Measurements from ENCODE around the gene MED10.

GRCh38 chr5:6417657-6418056 is 39.3 kb upstream of the MED10 start:
- TF ChIP-seq EZH2 (IDR thresholded peaks at IDR 0.05; ENCODE audit: borderline replicate concordance, insufficient read depth, low read length, poor library complexity, severe bottlenecking) (no peak), POLR2AphosphoS5 (IDR thresholded peaks at IDR 0.05) (no peak), CTCF (IDR thresholded peaks at IDR 0.05; ENCODE audit: poor library complexity, severe bottlenecking) (no peak), MXI1 (conservative IDR thresholded peaks at IDR 0.05; ENCODE audit: poor library complexity, severe bottlenecking) (no peak)
